ENCODE measurements around the gene SMAP1. TPM values are rescaled to one million over a fixed set of nuclear protein-coding genes. Genes with fewer than 3 reads are reported as not detected.
"Not testable (repeated sequence)": the region's sequence is repeated elsewhere in the genome, so short reads cannot be mapped to it uniquely, and the experiment has no call there.

Gene SMAP1
- total and polyA plus RNA-seq, 5 donors from 2014 or later = 17.5 to 35.2 (median 28.3) TPM

DNA sequence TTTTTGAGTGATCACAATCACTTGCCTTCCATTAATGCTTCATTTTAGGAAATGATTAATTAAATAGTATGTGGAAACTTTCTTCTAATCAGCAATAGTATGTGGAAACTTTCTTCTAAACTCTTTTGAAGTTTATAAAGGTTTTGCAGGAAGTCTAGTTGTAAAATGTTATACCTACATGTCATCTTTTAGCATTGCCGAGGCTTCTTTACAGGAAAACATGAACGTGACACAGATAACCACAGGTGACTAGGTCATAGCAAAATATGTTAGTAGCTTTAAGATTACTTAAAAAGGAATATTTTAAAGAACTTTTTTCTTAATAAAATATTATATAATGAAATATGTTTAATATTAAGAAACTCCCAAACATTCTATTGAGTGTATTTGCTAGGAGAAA is 56.8 kb downstream of the SMAP1 start:
- H3K27ac Mint-ChIP-seq = peak overlapping the region in 2 of 3 donors; percentile 74 to 80
- Histone ChIP-seq H3K9me3 (ENCODE audit: control insufficient read depth in 2 of 2, low read length in 2 of 2) (no peaks in the 10 kb centered on the region), H3K4me3 (ENCODE audit: low read depth, low read length) (peak overlapping the region; percentile 33), H3K36me3 (ENCODE audit: control insufficient read depth, insufficient read depth, low read length) (peaks cover 3% of the 10 kb centered on the region), H3K27ac (ENCODE audit: insufficient read depth, low read length, poor library complexity, severe bottlenecking) (no peak overlapping the region), H3K27me3 (ENCODE audit: control insufficient read depth, insufficient read depth, low read length) (no peaks in the 10 kb centered on the region), H3K4me1 (ENCODE audit: control insufficient read depth, insufficient read depth, low read length, poor library complexity, severe bottlenecking) (peaks cover 3% of the 10 kb centered on the region)
- H3K9me3 Mint-ChIP-seq = no peaks in the 10 kb centered on the region
- H3K4me1 Mint-ChIP-seq = peaks cover 33 to 59% (median 43%) of the 10 kb centered on the region in 4 donors
- H3K36me3 Mint-ChIP-seq = peaks cover 3% of the 10 kb centered on the region
- no peaks in the 10 kb centered on the region for H3K27me3 Mint-ChIP-seq
- peak overlapping the region; percentile 16 to 73 (median 63) for H3K4me3 Mint-ChIP-seq
- peak in 1 of 2 donors; percentile 40 for ATAC-seq (ENCODE audit: low read depth in 2 of 2)
- DNase-seq = peak in 1 of 3 donors; percentile 34

DNA sequence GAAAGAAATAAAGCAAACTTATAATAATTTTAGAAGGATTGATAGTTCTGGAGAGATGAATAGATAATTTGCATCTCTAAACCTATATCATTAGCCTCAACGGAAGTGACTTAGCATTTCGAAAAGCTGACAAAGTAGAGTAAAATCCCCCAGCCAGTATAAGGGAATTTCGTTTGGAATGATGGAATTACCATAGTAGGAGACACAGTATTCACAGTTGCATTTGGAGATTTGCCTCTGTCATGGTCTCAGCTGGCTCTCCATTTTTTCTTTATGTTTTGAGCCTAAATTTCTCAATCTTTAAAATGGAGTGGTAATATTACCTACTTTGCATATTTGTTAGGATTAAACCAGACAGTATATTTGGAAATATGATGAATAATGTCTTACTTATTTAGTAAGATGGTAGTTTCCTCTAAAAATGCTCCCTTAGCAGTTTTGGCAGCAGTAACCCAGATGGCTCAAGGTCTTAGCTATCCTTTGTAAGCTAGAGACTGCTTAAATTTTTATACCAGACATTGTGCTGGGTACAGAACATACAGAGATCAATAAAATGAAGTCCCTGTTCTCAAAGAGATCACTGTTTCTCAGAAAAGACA is 58.2 kb downstream of the SMAP1 start:
- ATAC-seq (ENCODE audit: low read depth in 2 of 2) = no peak
- H3K27ac Mint-ChIP-seq = no peak overlapping the region
- peaks cover 39 to 65% (median 47%) of the 10 kb centered on the region in 4 donors for H3K4me1 Mint-ChIP-seq
- H3K27ac ChIP-seq (ENCODE audit: insufficient read depth, low read length, poor library complexity, severe bottlenecking) = no peak overlapping the region
- H3K27me3 ChIP-seq (ENCODE audit: control insufficient read depth, insufficient read depth, low read length) = no peaks in the 10 kb centered on the region
- no peaks in the 10 kb centered on the region for H3K9me3 Mint-ChIP-seq
- H3K27me3 Mint-ChIP-seq = no peaks in the 10 kb centered on the region
- no peak overlapping the region for H3K4me3 Mint-ChIP-seq
- peaks cover 3% of the 10 kb centered on the region for H3K4me1 ChIP-seq (ENCODE audit: control insufficient read depth, insufficient read depth, low read length, poor library complexity, severe bottlenecking)
- peaks cover 3% of the 10 kb centered on the region for H3K36me3 ChIP-seq (ENCODE audit: control insufficient read depth, insufficient read depth, low read length)
- no peak for DNase-seq
- no peak overlapping the region for H3K4me3 ChIP-seq (ENCODE audit: low read depth, low read length)
- H3K9me3 ChIP-seq (ENCODE audit: control insufficient read depth in 2 of 2, low read length in 2 of 2) = no peaks in the 10 kb centered on the region
- H3K36me3 Mint-ChIP-seq = peaks cover 3% of the 10 kb centered on the region

GRCh38 chr6:70734381-70734780 is 66.7 kb downstream of the SMAP1 start:
- Mint-ChIP-seq H3K9me3 (no peaks in the 10 kb centered on the region), H3K27ac (no peak overlapping the region), H3K4me3 (no peak overlapping the region), H3K4me1 (peaks cover 21 to 30% (median 23%) of the 10 kb centered on the region in 4 donors), H3K27me3 (no peaks in the 10 kb centered on the region), H3K36me3 (peaks cover 35% of the 10 kb centered on the region)
- no peak overlapping the region for H3K4me3 ChIP-seq (ENCODE audit: low read depth, low read length)
- H3K4me1 ChIP-seq (ENCODE audit: control insufficient read depth, insufficient read depth, low read length, poor library complexity, severe bottlenecking) = no peaks in the 10 kb centered on the region
- H3K36me3 ChIP-seq (ENCODE audit: control insufficient read depth, insufficient read depth, low read length) = peaks cover 25% of the 10 kb centered on the region
- no peak overlapping the region for H3K27ac ChIP-seq (ENCODE audit: insufficient read depth, low read length, poor library complexity, severe bottlenecking)
- H3K27me3 ChIP-seq (ENCODE audit: control insufficient read depth, insufficient read depth, low read length) = no peaks in the 10 kb centered on the region
- H3K9me3 ChIP-seq (ENCODE audit: control insufficient read depth in 2 of 2, low read length in 2 of 2) = no peaks in the 10 kb centered on the region
- no peak for ATAC-seq (ENCODE audit: low read depth in 2 of 2)
- DNase-seq = no peak

DNA sequence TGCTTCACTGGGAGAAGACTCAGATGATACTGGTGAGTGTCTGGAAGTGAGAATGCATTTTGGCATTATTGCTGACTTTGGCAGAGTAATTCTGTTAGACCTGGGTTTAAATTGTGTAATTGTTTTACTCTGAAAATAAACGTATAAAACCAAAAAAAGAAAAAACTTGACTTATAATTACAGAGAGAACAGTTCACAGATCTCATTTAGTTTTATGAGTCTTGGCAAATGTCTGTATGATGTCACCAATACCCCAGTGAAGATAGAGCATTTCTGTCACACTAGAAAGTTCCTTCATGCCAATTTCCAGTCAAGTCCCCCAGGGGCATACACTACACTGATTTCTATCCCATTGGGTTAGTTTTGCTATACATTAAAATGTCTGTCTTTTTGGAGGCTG is 67.3 kb downstream of the SMAP1 start:
- no peak for DNase-seq

DNA sequence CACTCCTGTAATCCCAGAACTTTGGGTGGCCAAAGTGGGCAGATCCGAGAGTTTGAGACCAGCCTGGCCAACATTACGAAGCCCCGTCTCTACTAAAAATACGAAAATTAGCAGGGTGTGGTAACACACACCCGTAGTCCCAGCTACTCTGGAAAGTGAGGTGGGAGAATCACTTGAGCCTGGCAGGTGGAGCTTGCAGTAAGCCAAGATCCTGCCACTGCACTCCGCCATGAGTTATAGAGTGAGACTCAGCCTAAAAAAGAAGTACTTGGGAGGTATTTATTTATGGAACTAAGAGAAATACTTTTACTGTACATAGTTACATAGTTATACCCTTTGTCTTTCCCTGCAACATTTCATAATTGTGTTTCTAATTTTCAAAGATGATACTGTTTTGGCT is 67.8 kb downstream of the SMAP1 start:
- Histone ChIP-seq H3K9me3 (ENCODE audit: control insufficient read depth in 2 of 2, low read length in 2 of 2) (no peaks in the 10 kb centered on the region), H3K27me3 (ENCODE audit: control insufficient read depth, insufficient read depth, low read length) (no peaks in the 10 kb centered on the region), H3K4me1 (ENCODE audit: control insufficient read depth, insufficient read depth, low read length, poor library complexity, severe bottlenecking) (no peaks in the 10 kb centered on the region), H3K4me3 (ENCODE audit: low read depth, low read length) (no peak overlapping the region), H3K36me3 (ENCODE audit: control insufficient read depth, insufficient read depth, low read length) (peaks cover 25% of the 10 kb centered on the region), H3K27ac (ENCODE audit: insufficient read depth, low read length, poor library complexity, severe bottlenecking) (no peak overlapping the region)
- H3K4me1 Mint-ChIP-seq = peaks cover 10 to 18% (median 15%) of the 10 kb centered on the region in 4 donors
- H3K27me3 Mint-ChIP-seq = no peaks in the 10 kb centered on the region
- DNase-seq (no peak), ATAC-seq (ENCODE audit: low read depth in 2 of 2) (no peak)
- H3K4me3 Mint-ChIP-seq = no peak overlapping the region
- H3K36me3 Mint-ChIP-seq = peaks cover 44% of the 10 kb centered on the region
- no peak overlapping the region for H3K27ac Mint-ChIP-seq
- no peaks in the 10 kb centered on the region for H3K9me3 Mint-ChIP-seq

More for the DNA sequence above, 67.3 kb downstream of the SMAP1 start:
- Mint-ChIP-seq H3K36me3 (peaks cover 38% of the 10 kb centered on the region), H3K9me3 (no peaks in the 10 kb centered on the region), H3K27me3 (no peaks in the 10 kb centered on the region), H3K27ac (no peak overlapping the region), H3K4me1 (peaks cover 15 to 24% (median 20%) of the 10 kb centered on the region in 4 donors), H3K4me3 (no peak overlapping the region)
- H3K27me3 ChIP-seq (ENCODE audit: control insufficient read depth, insufficient read depth, low read length) = no peaks in the 10 kb centered on the region
- no peaks in the 10 kb centered on the region for H3K9me3 ChIP-seq (ENCODE audit: control insufficient read depth in 2 of 2, low read length in 2 of 2)
- H3K4me1 ChIP-seq (ENCODE audit: control insufficient read depth, insufficient read depth, low read length, poor library complexity, severe bottlenecking) = no peaks in the 10 kb centered on the region
- H3K36me3 ChIP-seq (ENCODE audit: control insufficient read depth, insufficient read depth, low read length) = peaks cover 25% of the 10 kb centered on the region
- H3K27ac ChIP-seq (ENCODE audit: insufficient read depth, low read length, poor library complexity, severe bottlenecking) = no peak overlapping the region
- no peak overlapping the region for H3K4me3 ChIP-seq (ENCODE audit: low read depth, low read length)
- no peak for ATAC-seq (ENCODE audit: low read depth in 2 of 2)

DNA sequence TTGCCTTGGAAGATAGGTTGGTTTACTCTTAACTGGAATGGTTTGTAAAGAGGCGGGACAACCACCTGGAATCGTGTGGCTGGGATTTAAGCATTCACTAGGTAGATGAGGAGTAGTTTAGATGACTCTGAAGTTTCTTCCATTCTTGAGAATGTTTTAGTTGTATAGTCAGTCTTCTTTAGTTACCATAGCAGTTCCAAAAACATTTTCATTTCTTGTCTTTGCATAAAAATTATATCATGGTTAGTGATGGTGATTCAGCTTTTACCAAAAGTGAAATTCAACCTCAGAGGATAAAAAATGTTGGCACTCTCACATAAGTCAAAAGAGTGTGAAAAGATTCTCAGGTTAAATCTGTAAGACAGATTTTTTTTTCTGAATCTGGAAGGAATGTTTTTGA is 70.3 kb downstream of the SMAP1 start:
- no peak overlapping the region for H3K27ac ChIP-seq (ENCODE audit: insufficient read depth, low read length, poor library complexity, severe bottlenecking)
- Mint-ChIP-seq H3K27me3 (no peaks in the 10 kb centered on the region), H3K4me3 (no peak overlapping the region), H3K36me3 (peaks cover 59% of the 10 kb centered on the region), H3K27ac (no peak overlapping the region), H3K4me1 (peaks cover 10 to 14% (median 11%) of the 10 kb centered on the region in 4 donors), H3K9me3 (peaks cover 0 to 7% (median 0%) of the 10 kb centered on the region in 7 donors)
- H3K36me3 ChIP-seq (ENCODE audit: control insufficient read depth, insufficient read depth, low read length) = peaks cover 38% of the 10 kb centered on the region
- H3K4me3 ChIP-seq (ENCODE audit: low read depth, low read length) = no peak overlapping the region
- ATAC-seq (ENCODE audit: low read depth in 2 of 2) (no peak), DNase-seq (no peak)
- H3K4me1 ChIP-seq (ENCODE audit: control insufficient read depth, insufficient read depth, low read length, poor library complexity, severe bottlenecking) = no peaks in the 10 kb centered on the region
- H3K9me3 ChIP-seq (ENCODE audit: control insufficient read depth in 2 of 2, low read length in 2 of 2) = peaks cover 0 to 2% of the 10 kb centered on the region in 2 experiments
- H3K27me3 ChIP-seq (ENCODE audit: control insufficient read depth, insufficient read depth, low read length) = no peaks in the 10 kb centered on the region

DNA sequence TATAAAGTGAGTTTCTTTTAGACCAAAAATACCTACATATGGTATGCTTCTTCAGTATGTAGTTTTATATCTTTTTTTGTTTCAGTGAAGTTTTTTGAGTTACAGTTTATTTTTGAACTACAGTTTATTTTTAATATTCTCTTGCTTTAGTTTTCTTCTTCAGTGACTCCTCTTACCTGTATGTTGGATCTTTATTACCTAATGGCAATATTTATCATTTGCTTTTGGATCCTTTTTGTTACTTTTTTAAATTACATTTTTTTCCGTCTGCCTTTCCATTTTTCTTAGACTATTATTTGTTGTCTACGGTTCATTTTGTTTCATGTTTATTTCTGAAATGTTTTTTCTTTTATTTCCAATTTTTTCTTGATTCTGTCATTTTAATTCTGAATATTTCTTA is 71.9 kb downstream of the SMAP1 start:
- DNase-seq = no peak
- Mint-ChIP-seq H3K4me1 (peaks cover 5 to 16% (median 13%) of the 10 kb centered on the region in 4 donors), H3K9me3 (peaks cover 0 to 10% (median 0%) of the 10 kb centered on the region in 7 donors), H3K27me3 (no peaks in the 10 kb centered on the region), H3K36me3 (peaks cover 53% of the 10 kb centered on the region), H3K4me3 (no peak overlapping the region), H3K27ac (no peak overlapping the region)
- ATAC-seq (ENCODE audit: low read depth in 2 of 2) = no peak
- H3K9me3 ChIP-seq (ENCODE audit: control insufficient read depth in 2 of 2, low read length in 2 of 2) = peaks cover 0 to 2% of the 10 kb centered on the region in 2 experiments
- H3K27me3 ChIP-seq (ENCODE audit: control insufficient read depth, insufficient read depth, low read length) = no peaks in the 10 kb centered on the region
- H3K4me1 ChIP-seq (ENCODE audit: control insufficient read depth, insufficient read depth, low read length, poor library complexity, severe bottlenecking) = no peaks in the 10 kb centered on the region
- H3K27ac ChIP-seq (ENCODE audit: insufficient read depth, low read length, poor library complexity, severe bottlenecking) = no peak overlapping the region
- peaks cover 30% of the 10 kb centered on the region for H3K36me3 ChIP-seq (ENCODE audit: control insufficient read depth, insufficient read depth, low read length)
- no peak overlapping the region for H3K4me3 ChIP-seq (ENCODE audit: low read depth, low read length)

- H3K4me3 Mint-ChIP-seq; H3K4me1 ChIP-seq (ENCODE audit: control insufficient read depth, insufficient read depth, low read length, poor library complexity, severe bottlenecking); H3K27me3 Mint-ChIP-seq; H3K27ac Mint-ChIP-seq; ATAC-seq (ENCODE audit: low read depth in 2 of 2); H3K27me3 ChIP-seq (ENCODE audit: control insufficient read depth, insufficient read depth, low read length); H3K4me3 ChIP-seq (ENCODE audit: low read depth, low read length); H3K27ac ChIP-seq (ENCODE audit: insufficient read depth, low read length, poor library complexity, severe bottlenecking); DNase-seq; H3K9me3 ChIP-seq (ENCODE audit: control insufficient read depth in 2 of 2, low read length in 2 of 2): not testable (repeated sequence)
- Mint-ChIP-seq H3K9me3 (peaks cover 0 to 10% (median 2%) of the 10 kb centered on the region in 7 donors), H3K36me3 (peaks cover 55% of the 10 kb centered on the region), H3K4me1 (peaks cover 11 to 20% (median 16%) of the 10 kb centered on the region in 4 donors)
- peaks cover 23% of the 10 kb centered on the region for H3K36me3 ChIP-seq (ENCODE audit: control insufficient read depth, insufficient read depth, low read length)
Observed at GRCh38 chr6:70740746-70741145, 73.1 kb downstream of the SMAP1 start.

Measured in CD4-positive, CD25-positive, alpha-beta regulatory T cell (primary cell).